CD14-positive monocyte (primary cell): ENCODE data around the gene FOCAD. TPM values are rescaled to one million over a fixed set of nuclear protein-coding genes. Genes with fewer than 3 reads are reported as not detected.

Experiments used
- DNase-seq, 3 donors: peaks; one replicate each; pipeline ENCODE4 v3.0.0-alpha.2; 2011 to 2022
- H2AFZ ChIP-seq: 2 replicates; pipeline ENCODE4 v1.6.0; 2012; ENCODE audit warnings: mild to moderate bottlenecking, low read depth, low read length, inconsistent platforms; ENCODE audit not compliant: insufficient read depth, poor library complexity, severe bottlenecking
- H3K27ac ChIP-seq, 2 donors: 1 replicate in 1 of 2; 2 replicates in 1 of 2; pipeline ENCODE4 v1.5.1; 2012 to 2013; ENCODE audit warnings: low read length in 2 of 2, control low read depth in 1 of 2, inconsistent platforms in 1 of 2, low read depth in 1 of 2, mild to moderate bottlenecking in 1 of 2
- H3K27me3 ChIP-seq, 2 donors: one replicate each; pipeline versions ENCODE4 v1.6.0 to v1.6.1; 2011 to 2013; ENCODE audit warnings: low read length in 2 of 2; ENCODE audit not compliant: control insufficient read depth in 2 of 2, insufficient read depth in 2 of 2
- H3K36me3 ChIP-seq, 2 donors: replicated peaks in 1 of 2; 1 replicate in 1 of 2; 2 replicates in 1 of 2; pipeline versions ENCODE4 v1.5.1 to v1.6.1; 2012 to 2013; ENCODE audit warnings: low read length in 2 of 2, control low read depth in 1 of 2, inconsistent platforms in 1 of 2, mild to moderate bottlenecking in 1 of 2; ENCODE audit not compliant: insufficient read depth in 2 of 2, control insufficient read depth in 1 of 2
- H3K4me1 ChIP-seq, 2 donors: 1 replicate in 1 of 2; 2 replicates in 1 of 2; pipeline versions ENCODE4 v1.5.1 to v1.6.1; 2012 to 2013; ENCODE audit warnings: low read length in 2 of 2, control low read depth in 1 of 2, inconsistent platforms in 1 of 2, mild to moderate bottlenecking in 1 of 2, moderate library complexity in 1 of 2; ENCODE audit not compliant: insufficient read depth in 2 of 2, control insufficient read depth in 1 of 2
- H3K4me2 ChIP-seq: replicated peaks from 2 replicates; pipeline ENCODE3; 2012; ENCODE audit warnings: low read length, moderate library complexity, mild to moderate bottlenecking; ENCODE audit not compliant: poor library complexity, severe bottlenecking; ENCODE audit errors: extremely low read depth
- H3K4me3 ChIP-seq, 3 experiments: fragments of 200-600 bp in 1 of 3; sonication (generic) in 1 of 3; replicated peaks in 1 of 3; 1 replicate in 2 of 3; 2 replicates in 1 of 3; pipeline ENCODE4 v1.5.1; 2011 to 2013; ENCODE audit warnings: low read length in 3 of 3, mild to moderate bottlenecking in 3 of 3, control low read depth in 2 of 3, low read depth in 2 of 3, inconsistent platforms in 1 of 3, moderate library complexity in 1 of 3
- H3K79me2 ChIP-seq: 2 replicates; pipeline ENCODE4 v1.6.0; 2012; ENCODE audit warnings: mild to moderate bottlenecking, control low read depth, inconsistent platforms, low read length, moderate library complexity; ENCODE audit not compliant: insufficient read depth
- H3K9ac ChIP-seq: 2 replicates; pipeline ENCODE4 v1.6.0; 2017; ENCODE audit warnings: low read length, mild to moderate bottlenecking; ENCODE audit not compliant: insufficient read depth, poor library complexity, severe bottlenecking
- H3K9me3 ChIP-seq, 2 donors: replicated peaks in 1 of 2; 1 replicate in 1 of 2; 2 replicates in 1 of 2; pipeline versions ENCODE4 v1.5.1 to v1.6.1; 2012 to 2013; ENCODE audit warnings: low read length in 2 of 2, control low read depth in 1 of 2; ENCODE audit not compliant: control insufficient read depth in 1 of 2, insufficient read depth in 1 of 2
- H4K20me1 ChIP-seq: 2 replicates; pipeline ENCODE4 v1.6.0; 2012; ENCODE audit warnings: mild to moderate bottlenecking, low read length, control low read depth, moderate library complexity; ENCODE audit not compliant: insufficient read depth
- H3K27ac Mint-ChIP-seq, 7 donors: one replicate each; pipeline ENCODE4 v1.8.0; 2020; ENCODE audit warnings: mild to moderate bottlenecking in 7 of 7, mixed read lengths in 7 of 7, moderate library complexity in 6 of 7, inconsistent platforms in 2 of 7
- H3K27me3 Mint-ChIP-seq, 3 donors: one replicate each; pipeline ENCODE4 v1.8.0; 2021 to 2022; ENCODE audit warnings: low read depth in 3 of 3, mild to moderate bottlenecking in 3 of 3, mixed read lengths in 3 of 3, moderate library complexity in 3 of 3, inconsistent platforms in 1 of 3
- H3K36me3 Mint-ChIP-seq, 2 donors: one replicate each; pipeline ENCODE4 v1.8.0; 2020; ENCODE audit warnings: mixed read lengths in 2 of 2, inconsistent platforms in 1 of 2, mild to moderate bottlenecking in 1 of 2
- H3K4me1 Mint-ChIP-seq: one replicate; pipeline ENCODE4 v1.8.0; 2020; ENCODE audit warnings: mild to moderate bottlenecking, mixed read lengths
- H3K4me3 Mint-ChIP-seq, 2 donors: one replicate each; pipeline ENCODE4 v1.8.0; 2020; ENCODE audit warnings: mild to moderate bottlenecking in 2 of 2, mixed read lengths in 2 of 2, moderate library complexity in 1 of 2
- H3K9me3 Mint-ChIP-seq, 7 donors: one replicate each; pipeline ENCODE4 v1.8.0; 2020 to 2022; ENCODE audit warnings: mixed read lengths in 7 of 7, mild to moderate bottlenecking in 6 of 7, moderate library complexity in 6 of 7, inconsistent platforms in 2 of 7
- WGBS: methylation state at CpG from one replicate; pipeline ENCODE4 v1.1.5; 2013; ENCODE audit warnings: missing lambda C conversion rate; ENCODE audit not compliant: insufficient coverage; 5-methylcytosine and 5-hydroxymethylcytosine counted together
- intact Hi-C, 2 donors: fragments of 100-400 bp; cut with micrococcal nuclease; formaldehyde crosslinking; loops; one replicate each; pipeline versions ENCODE4 v1.15.0 to v1.15.1; 2023
- polyA plus RNA-seq, 3 donors: library from polyadenylated mRNA; depleted of rRNA in 1 of 3; unstranded in 2 of 3; stranded (reverse) in 1 of 3; fragments of 300-500 nt in 2 of 3; fragments of >200 nt in 1 of 3; fragmentation: Illumina TruSeq in 2 of 3; gene quantifications; 1 replicate in 2 of 3; 2 replicates in 1 of 3; pipeline ENCODE4 v1.2.3, GENCODE V29; 2012 to 2021
- TF ChIP-seq, protein P1 (sequence below): fragments of 200-600 bp; IDR thresholded peaks from one replicate; pipeline ENCODE4 v1.8.0; 2022; ENCODE audit warnings: antibody characterized with exemption, mild to moderate bottlenecking

Gene FOCAD
- polyA plus RNA-seq, 3 donors: 4.9 to 6.3 (median 5.1) TPM

- Histone ChIP-seq H3K4me3 (no peak overlapping the region), H2AFZ (no peak overlapping the region), H3K9me3 (no peaks in the 10 kb centered on the region), H3K27ac (no peak overlapping the region), H3K36me3 (no peaks in the 10 kb centered on the region), H3K4me2 (no peak overlapping the region), H3K9ac (no peak overlapping the region), H4K20me1 (no peaks in the 10 kb centered on the region), H3K79me2 (peaks cover 4% of the 10 kb centered on the region), H3K27me3 (no peaks in the 10 kb centered on the region), H3K4me1 (no peaks in the 10 kb centered on the region)
- 0% methylated on average over 1 of the region's 1 CpG for WGBS
- H3K4me3 Mint-ChIP-seq: no peak overlapping the region
- peaks cover 4% of the 10 kb centered on the region for H3K4me1 Mint-ChIP-seq
- H3K27me3 Mint-ChIP-seq: no peaks in the 10 kb centered on the region
- TF ChIP-seq, protein P1, sequence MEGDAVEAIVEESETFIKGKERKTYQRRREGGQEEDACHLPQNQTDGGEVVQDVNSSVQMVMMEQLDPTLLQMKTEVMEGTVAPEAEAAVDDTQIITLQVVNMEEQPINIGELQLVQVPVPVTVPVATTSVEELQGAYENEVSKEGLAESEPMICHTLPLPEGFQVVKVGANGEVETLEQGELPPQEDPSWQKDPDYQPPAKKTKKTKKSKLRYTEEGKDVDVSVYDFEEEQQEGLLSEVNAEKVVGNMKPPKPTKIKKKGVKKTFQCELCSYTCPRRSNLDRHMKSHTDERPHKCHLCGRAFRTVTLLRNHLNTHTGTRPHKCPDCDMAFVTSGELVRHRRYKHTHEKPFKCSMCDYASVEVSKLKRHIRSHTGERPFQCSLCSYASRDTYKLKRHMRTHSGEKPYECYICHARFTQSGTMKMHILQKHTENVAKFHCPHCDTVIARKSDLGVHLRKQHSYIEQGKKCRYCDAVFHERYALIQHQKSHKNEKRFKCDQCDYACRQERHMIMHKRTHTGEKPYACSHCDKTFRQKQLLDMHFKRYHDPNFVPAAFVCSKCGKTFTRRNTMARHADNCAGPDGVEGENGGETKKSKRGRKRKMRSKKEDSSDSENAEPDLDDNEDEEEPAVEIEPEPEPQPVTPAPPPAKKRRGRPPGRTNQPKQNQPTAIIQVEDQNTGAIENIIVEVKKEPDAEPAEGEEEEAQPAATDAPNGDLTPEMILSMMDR: no peak
- H3K9me3 Mint-ChIP-seq: no peaks in the 10 kb centered on the region
- no peak for DNase-seq
- H3K36me3 Mint-ChIP-seq: no peaks in the 10 kb centered on the region
- H3K27ac Mint-ChIP-seq: no peak overlapping the region
- intact Hi-C loops: no loop called here
Observed at GRCh38 chr9:20701060-20701459, 17.0 kb downstream of the FOCAD start.

DNA sequence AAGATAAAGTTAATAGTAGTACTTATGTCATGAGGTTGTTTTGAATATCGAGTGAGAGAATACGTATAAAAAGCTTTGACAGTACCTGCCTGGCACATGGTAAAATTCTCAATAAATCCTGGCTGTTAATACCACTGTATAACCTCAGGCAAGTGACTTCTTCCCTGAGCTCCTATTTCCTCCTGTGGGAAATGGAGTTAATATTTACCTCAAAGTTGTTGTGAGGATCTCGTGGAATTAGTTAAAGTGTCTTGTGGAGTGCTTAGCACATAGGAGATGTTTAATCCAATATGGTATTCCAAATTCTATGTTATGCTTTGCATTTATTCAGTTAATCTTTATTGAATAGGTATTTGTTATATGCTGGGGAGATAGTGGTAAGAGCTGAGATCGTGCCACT is 18.5 kb downstream of the FOCAD start:
- intact Hi-C loops: no loop called here
- no peaks in the 10 kb centered on the region for H3K9me3 Mint-ChIP-seq
- Histone ChIP-seq H3K4me2 (no peak overlapping the region), H3K9ac (no peak overlapping the region), H4K20me1 (no peaks in the 10 kb centered on the region), H3K27me3 (no peaks in the 10 kb centered on the region), H3K9me3 (no peaks in the 10 kb centered on the region), H2AFZ (no peak overlapping the region), H3K27ac (no peak overlapping the region), H3K36me3 (no peaks in the 10 kb centered on the region), H3K4me1 (no peaks in the 10 kb centered on the region), H3K79me2 (peaks cover 4% of the 10 kb centered on the region), H3K4me3 (no peak overlapping the region)
- WGBS: no CpG with 5 or more reads among the region's 4 CpGs
- no peak overlapping the region for H3K4me3 Mint-ChIP-seq
- H3K27ac Mint-ChIP-seq: no peak overlapping the region
- peaks cover 0 to under 1% (median 0%) of the 10 kb centered on the region in 3 donors for H3K27me3 Mint-ChIP-seq
- TF ChIP-seq, protein P1: no peak
- H3K36me3 Mint-ChIP-seq: no peaks in the 10 kb centered on the region
- no peak for DNase-seq
- H3K4me1 Mint-ChIP-seq: peaks cover 4% of the 10 kb centered on the region
